AG08396 (cell line): ENCODE measurements around the gene CASP10.

Source experiments
- DNase-seq: peaks from one replicate; pipeline ENCODE4 v3.0.0; 2012; ENCODE audit warnings: low spot score, mixed read lengths

Gene CASP10

DNA sequence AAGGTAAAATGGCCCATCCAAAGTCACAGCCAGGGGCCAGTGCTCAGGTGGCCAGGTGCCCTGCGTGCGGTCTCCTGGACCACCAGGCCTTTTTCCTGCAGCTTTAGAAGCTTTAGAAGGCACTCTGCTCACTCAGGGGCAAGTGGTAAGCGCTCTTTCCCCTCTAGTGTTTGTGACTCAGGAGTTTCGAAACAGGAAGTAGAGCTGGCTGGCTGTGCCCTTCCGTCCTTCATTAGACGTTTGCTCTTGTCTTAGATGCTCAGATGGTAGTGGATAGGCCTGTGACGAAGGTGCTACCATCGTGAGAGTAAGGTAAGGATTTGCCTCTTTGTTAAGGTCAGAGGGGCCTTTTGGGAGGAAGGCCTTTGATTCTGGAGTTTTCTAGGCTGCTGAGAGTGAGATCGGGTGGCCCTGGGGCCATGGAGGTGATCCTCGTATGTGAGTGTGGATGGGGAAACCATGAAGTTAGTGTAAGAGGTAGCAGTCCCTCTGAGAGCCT is 77.4 kb downstream of the CASP10 start, which contains the start of gene CASP8:
Gene CASP8 (plus strand): TSS at position 235 of the 499 bp plus-strand sequence. CDS start 5,951 bp downstream, outside the sequence.
- DNase-seq, result no peak

DNA sequence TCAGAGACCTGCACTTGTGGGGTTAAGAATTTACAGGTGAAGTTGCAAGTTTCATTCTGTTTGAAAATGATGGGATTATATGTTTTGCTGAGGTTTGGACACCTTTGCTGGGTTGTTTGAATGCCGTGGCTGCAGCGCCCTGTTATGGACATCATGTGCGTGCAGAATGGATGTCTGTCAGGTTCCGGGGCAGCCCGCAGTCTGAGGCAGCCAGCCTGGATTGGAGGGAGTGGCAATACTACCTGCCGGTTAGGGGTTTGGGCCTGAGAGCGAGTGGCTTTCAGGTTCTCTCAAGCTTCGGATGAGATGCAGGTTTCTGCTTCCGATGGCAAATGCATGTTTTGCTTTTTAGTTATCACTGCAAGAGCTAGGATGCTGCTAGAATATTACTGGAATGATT is 78.5 kb downstream of the CASP10 start:
- DNase-seq, result no peak

- no peak for DNase-seq
These were observed 79.0 kb downstream of the CASP10 start for GRCh38 chr2:201261906-201262305.

GRCh38 chr2:201262718-201263117 is 79.8 kb downstream of the CASP10 start:
- no peak for DNase-seq

DNA sequence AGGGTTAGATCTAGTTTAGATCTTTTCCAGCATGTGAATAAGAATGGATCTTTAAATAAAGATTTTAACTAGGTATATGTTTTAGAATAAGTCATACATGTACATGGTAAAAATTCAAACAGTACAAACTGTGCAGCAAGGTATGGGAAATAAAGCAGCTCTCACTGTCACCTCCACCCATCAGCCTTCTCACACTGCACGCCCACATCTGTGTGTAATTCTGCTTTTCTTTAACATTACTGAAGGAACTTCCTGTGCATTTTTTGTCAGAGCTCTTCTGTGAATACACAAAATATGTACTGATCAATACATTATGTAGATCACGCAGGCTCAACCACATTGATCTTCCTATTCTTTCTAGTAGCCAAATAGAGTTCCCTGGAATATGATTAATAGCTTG is 80.8 kb downstream of the CASP10 start:
- no peak for DNase-seq

DNA sequence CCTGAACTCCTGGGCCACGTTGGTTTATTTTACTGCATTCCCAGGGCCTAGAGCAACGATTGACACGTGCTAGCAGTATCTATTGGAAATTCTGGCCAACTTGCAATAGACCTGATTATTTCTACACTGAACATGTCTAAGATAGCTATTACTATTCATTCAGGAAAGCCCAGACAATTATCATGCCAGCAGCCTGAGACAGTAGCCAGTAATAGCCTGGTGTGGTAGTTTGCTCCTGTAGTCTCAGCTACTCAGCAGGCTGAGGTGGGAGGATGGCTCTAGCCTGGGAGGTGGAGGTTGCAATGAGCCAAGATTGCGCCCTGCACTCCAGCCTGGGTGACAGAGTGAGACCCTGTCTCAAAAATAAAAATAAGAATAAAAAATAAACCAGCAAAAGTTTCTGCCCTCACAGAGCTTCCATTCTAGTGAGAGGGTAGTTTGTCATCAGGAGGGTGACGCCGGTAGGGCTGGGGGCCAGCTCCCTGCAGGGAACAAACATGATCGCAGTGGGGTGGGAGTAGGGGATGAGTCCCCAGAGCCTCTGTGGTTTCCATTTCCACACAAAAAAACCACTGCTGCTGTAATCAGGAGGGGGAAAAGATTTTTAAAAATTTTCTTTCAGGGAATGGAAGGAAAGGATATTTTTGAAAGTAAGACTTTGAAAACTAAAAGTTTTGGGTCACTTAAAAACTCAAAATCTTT is 81.7 kb downstream of the CASP10 start:
- no peak for DNase-seq

GRCh38 chr2:201266629-201267028 is 83.7 kb downstream of the CASP10 start:
- no peak for DNase-seq

DNA sequence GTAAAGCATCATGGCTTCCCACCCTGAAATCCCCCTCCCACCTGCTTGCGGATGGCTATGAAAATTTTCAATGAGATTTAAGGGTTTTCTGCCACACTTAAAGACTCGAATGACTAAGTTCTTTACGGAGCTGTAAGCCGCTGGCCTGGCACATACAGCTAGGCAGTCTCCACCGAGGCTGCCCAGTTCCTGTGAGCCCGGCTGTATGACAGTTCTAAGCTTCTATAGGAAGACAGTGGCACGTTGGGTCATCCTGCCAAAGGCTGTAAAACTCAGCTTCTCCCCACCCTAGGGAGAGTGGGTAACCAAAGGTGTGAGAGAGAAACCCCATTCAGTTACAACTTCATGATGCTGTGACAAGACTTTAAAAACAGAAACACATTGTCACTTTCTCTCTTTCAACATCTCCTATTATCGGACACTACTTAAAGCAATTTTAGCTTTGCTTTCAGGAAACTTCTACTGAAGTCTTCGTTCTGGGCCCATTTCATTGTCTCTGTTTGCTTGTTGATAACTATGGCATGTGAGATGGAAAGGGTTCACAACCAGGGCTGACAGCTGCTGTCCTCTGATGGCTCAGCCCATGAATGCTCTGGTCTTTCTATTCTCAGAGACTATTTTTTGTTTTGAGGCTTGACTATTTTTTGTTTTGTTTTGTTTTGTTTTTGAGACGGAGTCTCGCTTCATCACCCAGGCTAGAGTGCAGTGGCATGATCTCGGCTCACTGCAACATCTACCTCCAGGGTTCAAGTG is 84.5 kb downstream of the CASP10 start:
- DNase-seq, result no peak

- DNase-seq, result no peak
These were observed 86.8 kb downstream of the CASP10 start for GRCh38 chr2:201269764-201270163.

DNA sequence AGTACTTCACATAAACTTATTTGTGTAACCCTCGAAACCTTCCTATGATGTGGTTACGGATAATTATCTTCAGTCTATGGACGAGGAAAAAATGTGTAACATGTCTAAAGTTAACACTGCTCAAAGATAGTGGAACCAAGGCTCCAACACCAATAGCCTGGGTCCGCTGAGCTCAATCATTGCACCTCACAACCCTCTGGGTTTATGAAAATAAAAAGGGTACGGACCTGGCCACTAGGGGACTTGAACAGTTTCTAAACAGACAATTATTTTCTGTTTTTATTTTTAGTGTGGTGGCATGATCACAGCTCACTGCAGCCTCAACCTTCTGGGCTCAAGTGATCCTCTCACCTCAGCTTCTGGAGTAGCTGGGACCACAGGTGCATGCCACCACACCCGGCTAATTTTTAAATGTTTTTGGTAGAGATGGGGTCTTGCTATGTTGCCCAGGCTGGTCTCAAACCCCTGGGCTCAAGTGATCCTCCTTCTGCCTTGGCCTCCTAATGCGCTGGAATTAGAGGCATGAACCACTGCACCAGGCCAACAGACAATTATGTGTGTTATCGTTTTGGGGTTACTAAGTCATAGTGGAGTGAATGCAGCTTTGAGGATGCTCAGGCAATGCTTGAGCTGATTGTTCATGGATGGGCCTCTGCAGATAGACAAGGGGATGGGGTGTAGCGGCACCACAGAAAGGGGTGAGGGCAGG is 87.5 kb downstream of the CASP10 start:
- DNase-seq, result no peak

DNA sequence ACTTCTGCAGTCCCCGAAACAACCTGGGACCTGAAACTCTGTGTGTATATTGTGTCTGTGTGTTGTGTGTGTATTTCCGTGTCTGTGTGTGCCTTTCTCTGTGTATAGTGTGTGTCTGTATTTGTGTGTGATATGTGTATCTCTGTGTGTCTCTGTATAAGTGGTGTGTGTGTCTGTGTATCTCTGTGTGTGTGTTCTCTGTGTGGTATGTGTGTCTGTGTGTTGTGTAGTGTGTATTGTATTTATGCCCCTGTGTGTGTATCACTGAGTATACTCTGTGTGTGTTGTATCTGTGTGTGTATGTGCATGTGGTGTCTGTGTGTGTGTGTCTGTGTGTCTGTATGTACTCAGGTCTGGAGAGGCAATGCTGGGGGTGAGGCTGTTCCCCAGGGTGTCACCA is 89.0 kb downstream of the CASP10 start:
- DNase-seq, result no peak

- DNase-seq, result no peak
These were observed 90.5 kb downstream of the CASP10 start for GRCh38 chr2:201273330-201273983.

DNA sequence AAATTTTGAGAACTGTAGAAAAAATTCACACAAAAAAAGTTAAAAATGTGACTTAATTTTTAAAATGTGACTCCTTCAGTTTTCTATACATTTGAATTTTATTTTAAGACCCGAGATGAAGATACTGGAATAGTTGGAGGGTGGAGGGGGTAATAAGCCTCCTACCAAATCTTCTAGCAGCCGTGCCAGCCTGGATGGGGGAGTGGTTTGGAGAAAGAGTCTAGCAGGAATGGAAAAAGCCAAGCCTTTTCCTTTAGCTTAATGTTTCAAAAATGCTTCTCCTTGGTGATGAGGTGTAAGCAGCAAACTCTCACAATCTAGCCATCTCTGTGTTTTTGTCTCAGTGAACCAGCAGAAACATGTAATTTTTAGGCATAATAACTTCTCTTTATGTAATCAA is 92.1 kb downstream of the CASP10 start:
- no peak for DNase-seq

DNA sequence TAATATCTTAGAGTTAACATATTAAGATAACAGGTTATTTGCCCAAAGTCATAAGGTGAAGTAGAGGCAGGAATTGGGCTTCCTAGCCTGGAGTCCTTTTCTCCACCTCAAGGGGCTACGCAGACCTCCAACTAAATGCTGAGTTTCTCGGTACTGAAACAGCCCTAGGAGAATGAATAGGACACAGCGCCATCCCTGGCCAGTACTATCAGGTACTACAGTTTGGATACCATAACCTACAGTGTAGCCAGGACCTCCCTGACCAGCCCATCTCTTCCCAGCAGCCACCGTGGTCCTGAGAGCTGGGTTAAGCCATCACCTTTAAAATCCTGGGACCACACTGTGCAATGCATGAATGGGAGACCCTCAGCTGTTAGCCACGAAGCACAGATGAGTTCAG is 93.0 kb downstream of the CASP10 start:
- no peak for DNase-seq

DNA sequence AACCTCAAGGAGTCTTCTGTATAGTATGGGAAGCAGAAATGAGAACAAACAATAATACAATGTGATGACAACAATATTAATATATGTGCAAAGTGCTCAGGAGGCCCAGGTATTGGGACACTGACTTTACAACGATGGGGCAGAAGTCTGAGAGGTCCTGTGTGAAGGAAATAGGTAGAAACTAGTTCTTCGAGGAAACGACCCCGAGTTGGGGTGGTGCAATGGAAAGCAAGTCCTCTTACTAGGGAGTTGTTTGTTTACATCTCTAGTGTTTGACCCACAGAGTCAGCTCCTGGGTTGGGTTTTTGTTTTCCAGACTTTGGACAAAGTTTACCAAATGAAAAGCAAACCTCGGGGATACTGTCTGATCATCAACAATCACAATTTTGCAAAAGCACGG is 93.6 kb downstream of the CASP10 start:
- no peak for DNase-seq
